GOT3 (cell line): ENCODE results near the gene PHTF2.

Experiments used
- DNase-seq: peaks from one replicate; lab custom pipeline; 2025; ENCODE audit warnings: mixed read lengths; lab: John Stamatoyannopoulos, UW

Gene PHTF2

DNA sequence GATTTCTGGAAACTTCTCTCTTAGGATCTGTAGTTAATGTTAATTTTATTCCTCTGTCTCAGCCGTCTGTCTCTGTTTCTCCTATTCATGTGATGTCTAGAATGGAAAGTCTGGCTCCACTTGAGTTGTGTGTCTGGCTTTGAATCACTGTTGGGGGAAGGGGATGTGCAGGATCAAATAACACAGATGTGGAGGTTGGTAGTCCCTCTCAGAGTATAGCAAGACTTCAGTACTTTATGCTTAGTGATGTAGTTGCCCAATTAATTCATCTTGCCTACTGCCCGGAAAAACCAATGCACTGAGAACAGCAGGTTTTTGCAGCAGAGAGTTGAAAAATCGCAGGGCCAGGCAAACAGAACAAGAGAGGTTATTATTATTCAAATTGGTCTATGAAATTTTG lies 79.2 kb downstream of the PHTF2 start:
- no peak for DNase-seq

- no peak for DNase-seq
Measured at GRCh38 chr7:77878500-77878899, 79.9 kb downstream of the PHTF2 start.

DNA sequence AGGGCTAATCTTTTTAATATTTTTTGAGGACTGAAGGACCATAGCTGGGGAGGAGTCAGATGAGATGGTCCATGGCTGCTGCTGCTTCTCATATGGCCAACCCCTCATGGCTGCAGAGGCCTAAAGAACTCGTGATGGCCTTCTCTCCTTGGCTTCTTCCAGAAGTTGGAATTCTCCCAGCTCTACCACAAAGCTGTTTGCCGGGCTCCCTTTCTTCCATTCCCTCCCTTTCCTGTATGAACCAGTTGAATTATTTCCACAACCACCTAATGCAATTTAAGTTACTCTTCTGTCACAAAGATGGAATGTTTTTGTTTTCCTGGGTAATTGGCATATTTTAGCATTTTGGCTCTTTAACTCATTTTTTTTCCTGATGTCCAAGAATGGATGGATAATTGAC lies 80.7 kb downstream of the PHTF2 start:
- no peak for DNase-seq

DNA sequence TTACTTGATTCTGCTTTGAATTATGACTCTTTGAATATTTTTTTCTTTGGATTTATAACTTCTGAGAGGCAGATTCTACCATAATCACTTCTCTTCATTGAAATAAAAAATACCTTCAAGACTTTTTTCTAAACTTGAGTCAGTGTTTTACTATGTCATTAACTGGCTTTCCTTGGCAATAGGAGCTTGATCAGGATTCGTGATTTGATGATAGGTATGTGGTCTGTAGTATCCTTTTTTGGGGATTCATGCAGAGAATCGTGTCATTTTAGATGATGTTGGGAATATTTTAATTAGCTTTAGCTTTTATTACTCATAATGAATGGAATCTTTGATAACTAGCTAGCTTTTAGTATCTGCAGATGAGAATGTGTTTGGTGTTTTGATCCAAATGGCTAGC lies 83.3 kb downstream of the PHTF2 start:
- DNase-seq: no peak

GRCh38 chr7:77885155-77885554 lies 86.6 kb downstream of the PHTF2 start:
- DNase-seq: no peak

DNA sequence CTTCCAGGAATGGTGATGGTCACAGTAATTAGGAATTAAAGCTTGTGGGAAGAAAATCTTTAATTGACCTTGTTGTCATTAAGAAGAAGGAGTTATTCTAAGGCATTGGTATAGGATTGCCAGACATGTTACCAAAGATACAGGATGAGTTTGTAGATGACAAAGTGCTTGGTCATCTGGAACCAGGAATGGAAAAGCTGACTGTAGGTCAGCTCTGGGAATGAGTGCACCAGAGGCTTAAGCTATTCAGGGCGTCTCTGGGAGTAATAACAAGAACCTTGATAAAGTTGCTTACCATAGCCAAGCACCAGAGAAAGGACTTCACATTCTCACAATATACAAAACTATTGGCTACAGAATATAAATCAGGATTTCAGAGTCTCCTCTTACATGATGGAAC lies 89.0 kb downstream of the PHTF2 start:
- no peak for DNase-seq

GRCh38 chr7:77888998-77889397 lies 90.4 kb downstream of the PHTF2 start:
- no peak for DNase-seq

- DNase-seq: no peak
Measured at GRCh38 chr7:77893813-77894212, 95.2 kb downstream of the PHTF2 start.

GRCh38 chr7:77894574-77895091 lies 96.1 kb downstream of the PHTF2 start:
- no peak for DNase-seq

GRCh38 chr7:77895905-77896304 lies 97.3 kb downstream of the PHTF2 start:
- DNase-seq: no peak

DNA sequence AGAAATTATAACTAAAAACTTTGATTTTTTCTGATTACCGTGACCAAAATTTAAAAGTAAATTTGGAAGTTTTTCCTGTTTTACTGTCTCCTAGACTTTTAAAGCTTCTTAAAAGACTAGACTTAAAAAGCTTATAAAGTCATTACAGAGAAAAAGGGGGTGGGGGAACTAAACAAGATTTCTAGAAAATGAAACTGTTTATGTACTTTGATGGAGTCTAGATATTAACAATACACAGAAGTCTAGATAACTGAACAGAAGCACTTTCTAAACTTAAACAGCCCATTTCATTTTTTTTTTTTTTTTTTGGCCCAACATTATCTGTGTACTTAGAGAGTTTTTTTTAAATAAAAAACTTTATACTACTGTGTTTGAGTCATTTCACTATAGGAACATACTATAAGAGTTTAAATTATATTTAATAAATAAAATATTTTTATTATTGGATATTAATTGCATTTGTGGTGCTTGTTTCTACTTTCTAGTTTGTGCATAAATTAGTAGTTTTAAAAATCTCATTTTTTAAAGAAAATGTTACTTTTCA lies 98.5 kb downstream of the PHTF2 start:
- DNase-seq: no peak

DNA sequence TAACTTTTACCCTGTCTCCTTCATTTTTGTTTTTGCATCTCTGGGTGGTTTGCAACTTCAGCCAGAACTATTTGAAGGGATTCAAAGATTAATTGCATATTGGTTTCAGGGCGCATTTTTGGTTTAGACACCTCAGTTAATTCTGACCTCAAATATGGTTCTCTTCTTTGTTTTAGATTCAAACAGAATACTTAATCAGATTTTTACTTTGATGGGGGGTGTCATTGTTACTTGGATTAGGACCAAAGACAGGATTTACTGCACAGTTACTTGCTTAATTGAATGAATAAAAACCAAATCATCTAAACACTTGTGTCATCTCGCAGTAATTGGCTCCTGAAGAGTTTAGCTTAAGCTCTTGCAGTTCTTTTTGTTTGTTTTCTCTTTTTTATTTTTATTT lies 100.9 kb downstream of the PHTF2 start:
- DNase-seq: no peak

- DNase-seq: no peak
Measured at GRCh38 chr7:77903597-77903996, 105.0 kb downstream of the PHTF2 start.

GRCh38 chr7:77904252-77904651 lies 105.7 kb downstream of the PHTF2 start:
- DNase-seq: no peak

DNA sequence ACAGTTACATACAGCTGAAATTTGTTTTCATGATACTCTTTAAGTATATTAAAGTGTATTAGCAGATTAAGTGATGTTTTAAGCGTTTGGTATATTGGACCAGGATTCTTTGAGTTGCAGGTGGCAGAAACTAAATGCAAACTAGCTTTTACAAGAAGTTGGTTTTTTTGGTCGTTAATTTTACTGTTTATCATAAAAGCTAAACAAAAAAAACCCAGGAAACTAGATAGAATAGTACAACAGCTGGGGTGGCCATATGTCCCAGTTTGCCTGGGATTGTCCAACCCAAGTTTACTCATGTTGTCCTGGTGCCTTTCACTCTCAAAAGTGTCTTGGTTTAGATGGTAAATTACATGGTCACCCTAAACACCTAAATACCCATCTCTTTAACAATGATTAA lies 108.7 kb downstream of the PHTF2 start:
- DNase-seq: no peak

DNA sequence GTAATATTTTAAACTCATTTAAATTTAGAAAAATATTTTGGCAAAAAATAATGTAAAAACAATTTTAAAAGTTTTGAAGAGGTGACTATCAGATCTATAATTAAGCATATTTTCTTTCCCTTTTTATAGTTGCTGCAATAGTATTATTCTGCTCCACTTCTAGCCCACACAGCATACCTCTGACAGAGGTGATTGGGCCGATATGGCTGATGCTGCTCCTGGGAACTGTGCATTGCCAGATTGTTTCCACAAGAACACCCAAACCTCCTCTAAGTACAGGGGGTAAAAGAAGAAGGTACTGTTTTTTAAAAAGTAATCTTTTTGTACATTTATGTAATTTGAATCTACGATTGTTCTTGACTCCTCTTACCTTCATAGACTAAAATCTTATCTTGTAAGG lies 110.1 kb downstream of the PHTF2 start:
- DNase-seq: no peak

DNA sequence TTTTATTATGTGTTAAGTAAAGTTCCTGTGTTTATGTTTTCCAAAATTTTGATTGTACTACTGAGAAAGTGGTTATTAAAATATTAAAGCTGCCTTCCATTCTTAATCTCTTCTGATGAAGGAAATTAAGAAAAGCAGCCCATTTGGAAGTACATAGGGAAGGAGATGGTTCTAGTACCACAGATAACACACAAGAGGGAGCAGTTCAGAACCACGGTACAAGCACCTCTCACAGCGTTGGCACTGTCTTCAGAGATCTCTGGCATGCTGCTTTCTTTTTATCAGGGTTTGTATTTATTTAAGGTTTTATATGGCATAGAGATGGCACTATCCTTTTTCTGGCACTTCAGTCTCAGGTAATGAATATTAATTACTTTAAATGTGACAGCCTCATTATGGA lies 111.6 kb downstream of the PHTF2 start:
- no peak for DNase-seq

- DNase-seq: no peak
Measured at GRCh38 chr7:77912293-77912692, 113.7 kb downstream of the PHTF2 start.

- DNase-seq: no peak
Measured at GRCh38 chr7:77913977-77914607, 115.5 kb downstream of the PHTF2 start.

- DNase-seq: no peak
Measured at GRCh38 chr7:77917500-77918262, 119.1 kb downstream of the PHTF2 start.

GRCh38 chr7:77918676-77919075 lies 120.1 kb downstream of the PHTF2 start:
- no peak for DNase-seq

DNA sequence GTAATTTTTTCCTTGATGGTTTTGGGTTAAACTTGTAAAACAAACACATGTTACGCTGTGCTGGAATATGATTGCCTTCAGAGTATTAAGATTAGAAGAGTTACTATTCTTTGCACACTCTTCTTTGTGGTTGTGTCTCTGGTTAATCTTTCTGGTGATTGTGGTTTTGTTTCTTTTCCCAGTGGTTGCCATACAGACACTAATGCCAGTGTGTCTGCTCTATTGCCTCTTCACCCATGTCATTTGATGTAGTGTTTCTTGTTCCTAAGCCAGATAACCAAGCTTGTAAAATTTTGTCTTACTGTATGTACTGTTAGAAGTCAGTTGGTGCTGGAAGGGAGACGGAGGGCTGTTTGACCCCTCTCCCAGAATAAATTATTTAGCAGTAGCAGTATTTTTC lies 124.8 kb downstream of the PHTF2 start:
- no peak for DNase-seq

DNA sequence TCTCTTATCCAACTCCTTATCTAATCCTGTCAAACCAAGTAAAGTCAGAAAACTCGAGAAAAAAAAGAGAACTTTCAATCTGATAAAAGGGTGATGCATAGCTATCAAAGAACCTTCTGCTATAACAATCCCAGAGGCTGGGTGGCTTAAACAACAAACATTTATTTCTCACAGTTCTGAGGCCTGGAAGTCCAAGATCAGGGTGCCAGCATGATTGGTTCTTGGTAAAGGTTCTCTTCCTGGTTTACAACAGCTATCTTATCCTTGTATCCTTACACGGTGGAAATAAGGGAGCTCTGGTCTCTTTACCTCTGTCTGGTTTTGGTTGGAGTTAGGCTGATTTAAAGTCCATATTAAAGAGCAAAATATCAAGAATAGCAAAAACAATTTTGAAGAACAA lies 131.9 kb downstream of the PHTF2 start:
- no peak for DNase-seq
